ENCODE results near the gene RFLNA. TPM values are rescaled to one million over a fixed set of nuclear protein-coding genes. Genes with fewer than 3 reads are reported as not detected.

Gene RFLNA
- total RNA-seq, 1 donor from 2014 or later = 28.1 TPM

DNA sequence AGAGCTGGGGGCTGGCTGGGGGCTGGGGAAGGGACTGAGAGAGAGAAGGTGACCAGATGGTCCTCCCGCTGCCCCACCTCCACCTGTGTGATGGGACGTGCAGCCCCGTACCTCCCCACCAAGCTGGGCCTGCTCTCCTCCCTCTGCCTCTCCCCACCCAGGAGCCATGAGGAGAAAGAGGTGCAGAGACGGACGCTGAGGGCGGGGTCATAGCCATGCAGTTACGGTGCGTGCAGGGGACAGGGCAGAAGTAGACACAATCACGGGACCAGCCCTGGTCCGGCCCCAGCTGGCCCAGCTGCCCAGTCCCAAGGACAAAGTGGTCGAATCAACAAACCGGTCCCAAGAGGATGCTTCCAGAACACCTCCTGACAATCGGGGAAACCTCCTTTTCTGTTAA lies 33.2 kb downstream of the RFLNA start:
- intact Hi-C loops (cut with DNase I) = loop anchor here (5.0 kb wide), 1 partner anchor 439 kb away; no protein-coding TSS in a partner anchor
- ATAC-seq (peak; percentile 55), DNase-seq (ENCODE audit: low spot score) (no peak)

DNA sequence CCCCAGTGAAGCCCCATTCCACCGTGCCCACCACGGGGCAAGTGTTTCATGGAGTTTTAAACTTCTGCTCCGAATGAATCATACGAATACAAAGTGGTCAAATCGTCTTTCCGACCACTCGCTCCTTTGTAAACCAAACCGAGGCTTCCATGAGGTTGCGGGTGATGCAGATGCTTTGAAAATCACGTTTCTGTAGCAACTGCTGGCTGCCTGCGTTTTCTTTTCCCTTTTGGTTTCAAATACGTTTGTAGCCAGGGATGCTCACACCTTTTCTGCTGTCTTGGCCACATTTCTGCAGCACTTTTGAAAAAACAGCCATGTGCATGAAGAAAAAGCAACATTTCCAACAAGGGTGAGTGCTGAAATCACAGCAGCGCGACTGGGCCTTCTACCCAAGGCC lies 33.7 kb downstream of the RFLNA start:
- ATAC-seq = no peak
- intact Hi-C loops (cut with DNase I) = loop anchor here (5.0 kb wide), 1 partner anchor 439 kb away; no protein-coding TSS in a partner anchor
- DNase-seq (ENCODE audit: low spot score) = no peak

DNA sequence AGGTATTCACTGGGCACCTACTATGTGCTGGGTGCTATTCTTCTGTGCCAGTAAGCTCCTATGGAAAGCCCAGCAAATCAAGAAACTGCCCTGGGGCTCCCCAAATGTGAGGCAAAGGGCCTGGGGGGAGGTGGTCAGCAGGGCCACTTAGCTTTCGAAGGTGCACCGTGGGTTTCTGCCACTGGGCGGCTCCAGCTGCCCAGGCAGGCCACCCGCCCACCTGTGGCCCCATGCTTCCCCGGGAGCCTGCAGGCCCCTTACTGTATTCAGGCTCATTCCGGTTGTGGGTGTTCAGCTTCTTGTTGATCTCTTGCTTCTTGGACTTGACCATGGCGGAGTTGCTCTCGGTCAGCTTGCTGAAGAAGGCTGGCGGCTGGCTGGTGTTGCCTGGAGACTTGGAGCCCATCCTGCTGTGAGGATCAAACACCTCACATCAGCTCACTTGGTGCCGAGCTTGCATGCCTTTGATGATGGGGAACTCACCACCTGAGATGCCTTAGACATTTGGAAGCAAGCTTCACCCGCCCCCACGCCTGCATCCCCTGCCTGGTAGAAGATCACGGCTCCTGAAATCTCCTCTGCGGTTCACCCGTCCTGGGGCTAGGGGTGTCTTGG lies 37.3 kb downstream of the RFLNA start:
- DNase-seq (ENCODE audit: low spot score) (no peak), ATAC-seq (no peak)
- intact Hi-C loops (cut with DNase I) = no loop called here

DNA sequence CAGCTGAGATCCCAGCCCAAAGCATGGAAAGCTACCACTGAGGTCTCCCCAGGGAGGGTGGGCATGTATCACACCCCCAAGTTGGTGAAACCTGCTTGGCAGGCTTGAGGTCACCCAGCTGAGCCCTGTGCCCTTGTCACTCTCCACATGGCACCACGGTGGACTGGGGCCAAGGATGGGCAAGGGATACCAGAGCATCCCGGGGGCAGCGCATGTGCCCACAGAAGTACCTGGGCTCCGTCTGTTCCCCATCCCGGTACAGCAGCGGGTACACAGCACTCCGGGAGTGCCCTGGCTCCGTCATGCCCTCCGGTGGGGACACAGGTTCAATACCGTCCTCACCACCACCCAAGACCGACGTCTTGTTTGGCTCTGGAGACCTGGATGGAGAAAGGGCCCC lies 38.0 kb downstream of the RFLNA start:
- ATAC-seq (no peak), DNase-seq (ENCODE audit: low spot score) (no peak)
- intact Hi-C loops (cut with DNase I) = no loop called here

DNA sequence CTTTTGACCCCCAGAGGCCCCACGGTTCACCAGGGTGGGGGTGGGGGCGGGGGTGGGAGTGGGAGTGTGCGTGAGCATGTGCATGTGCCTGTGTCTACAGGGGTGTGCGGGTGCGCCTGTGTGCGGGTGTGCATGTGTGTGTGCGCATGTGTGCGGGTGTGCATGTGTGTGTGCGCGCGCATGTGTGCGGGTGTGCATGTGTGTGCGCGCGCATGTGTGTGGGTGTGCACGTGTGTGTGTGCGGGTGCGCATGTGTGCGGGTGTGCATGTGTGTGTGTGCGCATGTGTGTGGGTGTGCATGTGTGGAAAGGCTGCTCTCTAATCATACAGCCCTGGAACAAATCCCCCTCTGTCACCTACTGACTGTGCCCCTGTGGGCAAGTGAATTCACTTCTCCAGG lies 38.8 kb downstream of the RFLNA start:
- ATAC-seq (peak; percentile 18), DNase-seq (ENCODE audit: low spot score) (no peak)
- intact Hi-C loops (cut with DNase I) = no loop called here

DNA sequence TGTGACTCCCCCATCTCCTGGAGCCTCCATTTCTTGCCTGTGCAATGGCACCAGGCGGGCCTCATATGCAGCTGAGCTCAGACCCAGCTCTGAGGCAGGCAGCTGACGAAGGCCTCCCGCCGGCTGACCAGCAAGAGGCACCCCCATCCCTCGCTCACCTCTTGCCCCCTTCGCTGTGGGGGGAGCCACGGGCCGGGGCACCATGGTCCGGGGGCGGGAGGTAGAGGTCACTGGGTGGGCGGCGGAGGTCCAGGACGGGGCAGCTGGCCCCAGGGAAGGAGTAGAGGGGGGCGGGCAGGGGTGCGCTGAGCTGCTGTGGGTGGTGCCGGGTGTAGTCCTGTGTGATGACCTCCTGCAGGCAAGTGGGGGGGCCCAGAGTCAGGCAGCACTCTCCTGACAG lies 39.4 kb downstream of the RFLNA start:
- no peak for ATAC-seq
- intact Hi-C loops (cut with DNase I) = no loop called here

DNA sequence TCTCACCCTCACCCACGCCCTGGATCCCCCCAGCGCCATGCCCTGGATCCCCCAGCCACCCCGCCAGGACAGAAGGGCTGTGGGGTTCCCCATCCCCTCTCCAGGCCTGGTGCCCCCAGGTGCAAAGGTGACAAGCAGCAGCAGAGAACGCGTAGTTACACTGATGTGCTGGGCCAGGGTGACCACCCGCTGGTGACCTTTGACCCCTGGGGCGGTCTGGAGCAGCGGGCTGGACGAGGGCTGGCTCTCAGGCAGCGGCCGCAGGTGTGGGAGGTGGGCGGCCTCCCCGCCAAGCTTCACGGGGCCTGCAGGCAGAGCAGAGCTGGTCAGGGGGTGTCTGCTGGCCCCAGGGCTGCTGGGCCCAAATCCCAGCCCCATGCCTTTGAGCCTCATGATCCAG lies 40.1 kb downstream of the RFLNA start:
- peak; percentile 3 for ATAC-seq
- intact Hi-C loops (cut with DNase I) = no loop called here
- DNase-seq (ENCODE audit: low spot score) = no peak

More for the DNA sequence above, 39.4 kb downstream of the RFLNA start:
- no peak for DNase-seq (ENCODE audit: low spot score)

DNA sequence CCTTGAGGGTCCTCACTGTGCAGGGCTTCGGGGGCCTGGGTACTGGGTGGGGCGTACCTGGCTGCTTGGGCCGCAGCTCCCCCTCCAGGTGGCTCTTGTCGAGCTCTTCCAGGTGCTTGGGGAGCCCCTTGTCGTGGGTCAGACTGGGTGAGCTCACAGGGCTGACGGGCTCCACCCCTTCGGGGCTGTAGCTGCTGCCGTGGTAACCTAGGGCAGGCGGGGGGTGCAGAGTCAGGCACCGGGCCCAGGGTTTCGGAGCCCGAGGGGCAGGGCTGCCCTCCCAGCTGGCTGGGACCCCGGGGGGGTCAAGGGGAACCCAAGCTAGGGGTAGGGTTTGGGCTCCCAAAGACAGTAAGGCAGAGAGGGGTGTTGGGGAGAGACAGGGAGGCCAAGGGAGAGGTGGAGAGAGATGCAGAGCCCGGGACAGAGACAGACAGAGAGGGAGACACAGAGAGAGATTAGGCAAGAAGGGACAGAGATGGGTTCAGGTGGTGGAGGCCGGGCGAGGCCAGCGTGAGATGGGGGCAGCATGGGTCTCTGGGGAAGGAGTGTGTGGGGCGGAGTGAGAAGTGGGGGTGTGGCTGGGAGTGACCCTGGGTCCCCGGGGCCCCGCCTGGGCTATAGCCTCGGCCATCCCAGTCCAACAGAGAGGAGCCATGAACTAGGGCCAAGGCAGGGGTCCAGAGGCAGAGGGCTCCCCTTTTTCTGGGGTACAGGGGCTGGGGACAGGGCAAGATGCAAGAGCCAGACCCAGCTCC lies 40.7 kb downstream of the RFLNA start:
- intact Hi-C loops (cut with DNase I) = no loop called here
- ATAC-seq (peak; percentile 11), DNase-seq (ENCODE audit: low spot score) (no peak)

DNA sequence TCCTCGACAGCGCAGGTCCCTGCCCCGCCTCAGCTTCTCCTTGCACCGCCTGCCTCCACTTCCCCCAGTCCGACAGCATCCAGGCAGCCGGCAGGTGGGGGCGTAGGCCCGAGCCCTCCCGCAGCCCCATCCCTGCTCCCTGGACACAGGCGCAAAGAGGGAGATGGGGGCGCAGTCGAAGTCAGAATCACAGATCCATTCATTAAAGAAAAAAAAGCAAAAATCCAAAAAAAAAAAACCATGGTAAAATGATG lies 41.2 kb downstream of the RFLNA start:
- intact Hi-C loops (cut with DNase I) = no loop called here
- no peak for ATAC-seq
- no peak for DNase-seq (ENCODE audit: low spot score)

DNA sequence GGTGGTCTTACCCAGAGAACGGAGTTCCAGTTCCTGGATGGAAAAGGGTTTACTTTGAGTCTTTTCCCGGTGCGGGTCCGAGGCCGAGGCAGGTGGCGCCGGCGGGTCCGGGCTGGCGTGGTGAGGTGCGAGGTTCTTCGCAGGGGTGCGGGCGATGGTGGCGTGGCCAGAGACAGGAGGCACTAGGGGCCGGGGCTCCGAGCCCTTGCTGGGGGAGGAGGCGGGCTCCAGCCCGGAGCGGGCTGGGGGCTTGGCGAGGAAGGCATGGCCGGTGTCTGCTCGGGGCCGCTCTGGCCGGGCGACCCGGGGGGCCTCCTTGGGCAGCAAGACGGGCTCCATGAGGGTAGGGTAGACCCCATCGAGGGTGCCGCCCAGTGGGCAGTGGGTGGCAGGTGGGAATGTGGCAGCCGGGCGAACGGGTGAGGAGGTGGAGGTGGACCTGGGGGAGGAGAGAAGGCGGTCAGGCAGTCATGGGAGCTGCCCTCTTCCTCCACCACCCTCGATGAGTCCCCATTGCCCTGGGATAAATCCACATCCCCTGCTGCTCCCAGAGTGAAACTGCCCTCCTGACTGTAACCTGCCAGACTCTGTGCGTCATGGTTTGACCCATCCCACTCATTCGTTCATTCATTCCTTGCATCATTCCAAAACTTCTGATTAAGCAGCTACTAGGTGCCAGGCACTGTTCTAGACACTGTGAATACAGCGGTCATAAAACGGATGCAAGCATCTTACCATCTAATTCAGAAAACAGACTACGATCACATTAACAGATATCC lies 42.0 kb downstream of the RFLNA start:
- DNase-seq (ENCODE audit: low spot score) = no peak

DNA sequence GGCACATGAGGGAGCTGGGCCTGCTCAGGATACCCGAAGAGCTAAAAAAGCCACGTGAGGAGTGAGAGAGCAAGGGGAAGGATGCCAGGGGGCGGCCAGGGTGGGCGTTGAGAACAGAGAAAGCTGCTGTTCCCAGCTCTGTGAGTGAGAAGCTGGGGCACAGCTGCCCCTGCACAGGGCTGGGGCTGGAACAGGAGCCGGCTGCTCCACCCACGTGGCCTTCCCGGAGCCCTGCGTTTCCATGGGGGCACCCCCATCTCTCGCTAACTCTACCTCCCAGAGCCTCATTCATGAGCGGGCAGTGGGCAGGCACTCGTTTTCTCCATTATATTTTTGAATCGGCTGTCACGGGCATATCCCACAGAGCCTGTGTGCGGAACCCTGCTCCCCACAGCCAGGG lies 42.7 kb downstream of the RFLNA start:
- ATAC-seq (no peak), DNase-seq (ENCODE audit: low spot score) (no peak)
- intact Hi-C loops (cut with DNase I) = no loop called here

More for the DNA sequence above, 42.0 kb downstream of the RFLNA start:
- intact Hi-C loops (cut with DNase I) = no loop called here
- ATAC-seq = no peak

DNA sequence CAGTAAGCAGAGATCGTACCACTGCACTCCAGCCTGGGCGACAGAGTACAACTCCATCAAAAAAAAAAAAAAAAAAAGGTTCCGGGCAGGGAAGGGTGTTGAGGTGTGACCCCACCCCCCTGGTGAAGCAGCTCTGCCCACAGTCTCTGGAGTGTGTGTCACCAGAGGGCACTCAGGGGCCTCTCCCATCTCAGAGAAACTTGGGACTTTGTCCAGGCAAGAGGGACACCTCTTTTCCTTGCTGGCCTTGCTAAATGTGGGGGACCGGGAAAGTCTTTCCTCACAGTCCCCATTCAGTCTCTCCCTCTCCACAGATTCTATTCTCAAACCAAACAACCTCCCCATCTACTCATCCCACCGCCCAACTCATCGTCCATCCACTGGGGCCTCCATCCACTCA lies 43.6 kb downstream of the RFLNA start:
- DNase-seq (ENCODE audit: low spot score) (no peak), ATAC-seq (no peak)
- intact Hi-C loops (cut with DNase I) = no loop called here

DNA sequence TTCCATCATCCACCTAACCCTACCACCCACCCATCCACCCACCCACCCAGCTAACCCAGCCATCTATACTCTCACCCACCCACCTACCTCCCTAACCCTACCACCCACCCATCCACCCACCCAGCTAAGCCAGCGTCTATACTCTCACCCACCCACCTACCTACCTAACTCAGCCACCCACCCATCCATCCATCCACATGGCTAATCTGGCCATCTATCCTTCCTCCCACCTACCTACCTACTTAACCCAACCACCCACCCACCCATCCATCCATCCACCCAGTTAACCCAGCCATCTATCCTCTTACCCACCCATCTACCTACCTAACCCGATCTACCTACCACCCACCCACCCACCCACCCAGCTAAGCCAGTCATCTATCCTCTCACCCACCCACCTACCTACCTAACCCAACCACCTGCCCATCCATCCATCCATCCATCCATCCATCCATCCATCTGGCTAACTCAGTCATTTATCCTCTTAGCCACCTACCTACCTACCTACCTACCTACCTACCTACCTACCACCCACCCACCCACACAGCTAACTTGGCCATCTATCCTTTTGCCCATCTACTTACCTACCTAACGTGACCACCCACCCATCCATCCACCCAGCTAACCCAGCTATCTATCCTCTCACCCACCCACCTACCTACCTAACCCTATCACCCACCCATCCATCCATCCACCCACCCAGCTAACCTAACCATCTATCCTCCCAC lies 44.1 kb downstream of the RFLNA start:
- intact Hi-C loops (cut with DNase I) = no loop called here
- ATAC-seq (no peak), DNase-seq (ENCODE audit: low spot score) (no peak)

DNA sequence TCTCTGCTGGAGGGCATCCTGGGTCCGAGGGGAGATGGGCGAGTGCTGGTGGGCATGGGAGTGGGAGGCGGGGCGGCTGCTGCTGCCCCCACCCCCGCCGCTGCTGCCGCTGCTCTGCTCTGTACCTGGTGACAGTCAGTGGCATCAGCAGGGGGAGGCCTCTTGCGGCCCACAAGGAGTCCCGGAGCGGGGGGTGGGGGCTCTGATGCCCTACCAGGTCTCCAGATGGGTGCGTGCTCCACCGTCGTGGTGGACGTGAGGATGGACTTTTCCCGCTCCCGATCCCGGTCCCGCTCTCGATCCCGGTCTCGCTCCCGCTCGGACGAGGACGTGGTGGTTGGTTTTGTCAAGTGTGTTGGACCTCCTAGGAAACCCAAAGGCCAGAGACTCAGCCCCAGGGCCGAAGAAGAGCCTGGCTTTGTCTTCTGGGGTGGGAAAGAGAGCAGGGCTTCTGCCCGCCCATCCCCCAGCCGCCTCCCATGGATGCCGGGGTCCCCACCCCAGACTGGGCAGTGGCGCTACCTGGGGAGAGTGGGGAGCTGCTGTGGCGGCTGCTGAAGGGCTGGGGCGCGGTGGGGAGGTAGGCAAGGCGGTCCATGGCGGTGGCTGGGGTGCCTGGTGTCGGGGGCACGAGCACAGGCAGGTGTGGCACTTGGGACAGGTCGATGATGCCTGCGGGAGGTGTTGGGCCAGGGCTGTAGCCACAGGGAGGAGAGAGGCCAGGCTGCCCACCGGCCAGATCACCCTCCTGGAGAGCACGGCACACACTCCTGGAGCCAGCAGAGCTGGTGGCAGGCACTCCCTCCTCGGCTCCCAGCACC lies 45.4 kb downstream of the RFLNA start:
- DNase-seq (ENCODE audit: low spot score) = no peak
- intact Hi-C loops (cut with DNase I) = no loop called here
- ATAC-seq = no peak

DNA sequence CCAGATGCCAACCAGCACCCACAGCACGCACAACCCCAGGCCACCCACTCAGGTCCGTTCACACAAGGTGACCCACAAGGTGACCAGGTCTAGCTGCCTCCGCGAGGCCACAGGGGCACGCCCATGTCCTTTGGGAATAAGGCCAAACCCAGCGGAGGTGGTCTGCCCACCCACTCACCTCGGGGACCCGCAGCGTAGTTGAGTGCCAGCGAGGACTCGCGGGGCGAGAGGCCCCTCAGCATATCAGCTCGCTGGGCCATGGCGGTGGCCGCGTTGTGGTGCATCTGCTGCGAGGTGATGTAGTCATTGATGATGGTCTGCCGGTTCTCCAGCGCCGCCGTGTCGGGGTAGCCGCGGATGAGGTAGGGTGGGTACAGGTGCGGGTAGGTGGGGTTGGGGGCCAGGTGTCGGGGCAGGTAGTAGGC lies 46.8 kb downstream of the RFLNA start:
- intact Hi-C loops (cut with DNase I) = no loop called here
- DNase-seq (ENCODE audit: low spot score) (no peak), ATAC-seq (no peak)

DNA sequence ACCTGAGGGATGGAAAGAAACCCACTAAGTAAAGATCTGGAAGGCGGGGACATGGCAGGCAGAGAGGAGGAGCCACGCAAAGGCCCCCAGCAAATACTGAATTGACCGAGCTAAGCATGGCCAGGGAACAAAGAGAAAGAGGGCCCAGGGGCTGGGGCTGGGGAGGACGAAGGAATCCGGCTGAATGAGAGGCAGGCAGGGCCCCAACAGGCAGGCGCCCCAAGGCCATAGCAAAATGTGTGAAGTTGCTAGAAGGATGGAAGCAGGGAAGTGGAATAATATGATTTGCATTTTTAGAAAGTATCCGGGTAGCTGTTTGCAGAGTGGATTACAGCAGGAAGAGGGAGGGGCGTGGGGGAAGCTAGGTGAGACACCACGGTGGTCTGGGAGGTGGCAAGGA lies 49.1 kb downstream of the RFLNA start:
- ATAC-seq = no peak
- DNase-seq (ENCODE audit: low spot score) = no peak
- intact Hi-C loops (cut with DNase I) = no loop called here

DNA sequence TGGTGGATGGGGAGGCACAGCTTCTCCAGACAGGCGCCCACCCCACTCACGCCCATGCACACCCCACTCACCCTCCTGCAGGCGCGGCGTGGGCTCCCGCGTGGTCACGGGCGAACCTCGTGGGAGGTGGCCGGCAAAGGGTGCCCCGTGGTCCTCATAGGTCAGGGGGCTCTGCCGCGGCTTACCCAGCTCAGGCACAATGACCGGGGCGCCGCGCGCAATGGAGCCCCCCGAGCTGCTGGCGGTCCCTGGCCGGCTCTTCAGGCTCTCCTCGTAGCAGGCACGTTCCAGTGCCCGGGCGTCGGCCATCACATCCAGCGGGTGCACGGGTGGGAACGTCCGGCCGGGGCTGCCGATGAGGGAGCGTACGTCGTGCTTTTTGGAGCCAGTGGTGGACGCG lies 49.6 kb downstream of the RFLNA start:
- intact Hi-C loops (cut with DNase I) = no loop called here
- ATAC-seq (no peak), DNase-seq (ENCODE audit: low spot score) (no peak)

DNA sequence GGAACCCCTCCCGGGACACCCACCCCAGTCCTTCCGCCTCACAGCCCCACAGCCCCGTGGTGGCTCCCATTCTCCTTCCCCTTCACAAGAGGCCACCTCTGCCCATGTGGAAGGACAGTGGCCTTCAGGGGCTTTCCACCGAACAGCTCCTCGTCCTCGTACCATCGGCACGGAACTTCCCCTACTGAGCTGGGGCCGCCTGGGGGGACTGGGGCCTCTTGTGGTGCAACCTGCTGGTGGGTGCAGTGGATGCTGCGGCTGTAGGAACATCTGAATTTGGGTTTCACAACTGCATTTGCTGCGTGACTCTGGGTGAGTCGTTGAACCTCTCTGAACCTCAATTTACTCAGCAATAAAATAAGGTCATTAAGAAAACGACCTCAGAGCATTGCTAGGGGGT lies 50.9 kb downstream of the RFLNA start:
- ATAC-seq = no peak
- intact Hi-C loops (cut with DNase I) = no loop called here
- no peak for DNase-seq (ENCODE audit: low spot score)
